HCT116 (cell line): ENCODE measurements around the gene GMDS. TPM values are rescaled to one million over a fixed set of nuclear protein-coding genes. Genes with fewer than 3 reads are reported as not detected.

Experiments used
- ATAC-seq: fragments of 200-7000 bp; cut with Tn5 transposase; 2 replicates; pipeline ENCODE4 v1.9.1; 2020; ENCODE audit warnings: mild to moderate bottlenecking, moderate library complexity
- BruUV-seq: library from RNA; stranded (reverse); fragments of 400-500 nt; replicated peaks from 2 replicates; lab custom pipeline; 2021; lab: Mats Ljungman, UMichigan
- CTCF ChIA-PET: fragments of 300-600 bp; sonication (Branson Sonifier 250); formaldehyde crosslinking; loops from one replicate; lab custom pipeline; 2021; ENCODE audit warnings: antibody characterized with exemption; lab: Charles Lee
- POLR2A ChIA-PET: fragments of 300-600, 350-600 bp; sonication (Branson Sonifier 250); formaldehyde crosslinking; loops from one replicate; lab custom pipeline; 2021; ENCODE audit warnings: antibody characterized with exemption; lab: Charles Lee
- RAD21 ChIA-PET, 2 experiments: fragments of 300-600 bp; sonication (Branson Sonifier 250); formaldehyde crosslinking; loops; one replicate each; lab custom pipeline; 2023; ENCODE audit warnings: low total read pairs in 2 of 2; ENCODE audit not compliant: uncharacterized antibody in 2 of 2, unreplicated experiment in 2 of 2, low non-redundant PET in 1 of 2; lab: Charles Lee
- DNase-seq: peaks from one replicate; pipeline ENCODE4 v3.0.0-alpha.2; 2010; ENCODE audit warnings: low read depth, low spot score
- H2AFZ ChIP-seq: fragments of 200-600 bp; shearing (Covaris generic), sonication (generic); 2 replicates; pipeline ENCODE4 v1.6.1; 2017; ENCODE audit warnings: low read depth, mixed run types, mixed read lengths, antibody characterized with exemption, low read length; ENCODE audit not compliant: poor library complexity, severe bottlenecking
- H3K27ac ChIP-seq: 2 replicates; pipeline ENCODE4 v1.5.1; 2012; ENCODE audit warnings: low read depth, low read length
- H3K27me3 ChIP-seq: fragments of 200-600 bp; sonication (generic); 2 replicates; pipeline ENCODE4 v1.6.1; 2016; ENCODE audit warnings: mixed run types, low read length, mixed read lengths; ENCODE audit not compliant: insufficient read depth
- H3K36me3 ChIP-seq, 2 experiments: fragments of 200-500 bp in 1 of 2; fragments of 200-600 bp in 1 of 2; sonication (Bioruptor generic) in 1 of 2; sonication (generic) in 1 of 2; 2 replicates each; pipeline versions ENCODE4 v1.5.1 to v1.6.1; 2014 to 2016; ENCODE audit warnings: low read length in 2 of 2, inconsistent platforms in 1 of 2, mixed read lengths in 1 of 2, mixed run types in 1 of 2; ENCODE audit not compliant: insufficient read depth in 2 of 2, control insufficient read depth in 1 of 2
- H3K4me1 ChIP-seq, 2 experiments: fragments of 200-600 bp in 1 of 2; sonication (generic) in 1 of 2; 2 replicates each; pipeline versions ENCODE4 v1.5.1 to v1.6.1; 2012 to 2017; ENCODE audit warnings: low read length in 2 of 2, inconsistent platforms in 1 of 2, mild to moderate bottlenecking in 1 of 2, mixed read lengths in 1 of 2, mixed run types in 1 of 2, moderate library complexity in 1 of 2; ENCODE audit not compliant: insufficient read depth in 2 of 2, control insufficient read depth in 1 of 2
- H3K4me2 ChIP-seq: fragments of 200-600 bp; sonication (generic); 2 replicates; pipeline ENCODE4 v1.6.1; 2017; ENCODE audit warnings: mixed run types, low read length, mixed read lengths
- H3K4me3 ChIP-seq, 2 experiments: fragments of 200-600 bp in 1 of 2; sonication (generic) in 1 of 2; replicated peaks in 1 of 2; 2 replicates each; pipeline ENCODE4 v1.5.1; 2011 to 2016; ENCODE audit warnings: low read length in 2 of 2, control low read depth in 1 of 2, low read depth in 1 of 2, mild to moderate bottlenecking in 1 of 2, mixed read lengths in 1 of 2, mixed run types in 1 of 2
- H3K79me2 ChIP-seq: fragments of 200-600 bp; sonication (generic); 2 replicates; pipeline ENCODE4 v1.6.1; 2017; ENCODE audit warnings: mild to moderate bottlenecking, mixed run types, low read length, moderate library complexity, mixed read lengths; ENCODE audit not compliant: insufficient read depth
- H3K9ac ChIP-seq: fragments of 200-600 bp; sonication (generic); 2 replicates; pipeline ENCODE4 v1.6.1; 2016; ENCODE audit warnings: low read length, mixed read lengths
- H3K9me2 ChIP-seq: fragments of 200-600 bp; sonication (generic), shearing (Covaris generic); 2 replicates; pipeline ENCODE4 v1.6.1; 2017; ENCODE audit warnings: mixed run types, mild to moderate bottlenecking, moderate library complexity; ENCODE audit not compliant: insufficient read depth
- H3K9me3 ChIP-seq, 2 experiments: fragments of 200-500 bp in 1 of 2; fragments of 200-600 bp in 1 of 2; sonication (Bioruptor generic) in 1 of 2; sonication (generic) in 1 of 2; 2 replicates each; pipeline ENCODE4 v1.6.1; 2014 to 2017; ENCODE audit warnings: low read length in 2 of 2, mixed read lengths in 2 of 2, inconsistent platforms in 1 of 2, low read depth in 1 of 2, mild to moderate bottlenecking in 1 of 2, mixed run types in 1 of 2, moderate library complexity in 1 of 2; ENCODE audit not compliant: control insufficient read depth in 1 of 2, insufficient read depth in 1 of 2
- H4K20me1 ChIP-seq: fragments of 200-600 bp; sonication (generic), shearing (Covaris generic); 2 replicates; pipeline ENCODE4 v1.6.1; 2017; ENCODE audit warnings: mixed run types, mild to moderate bottlenecking, moderate library complexity; ENCODE audit not compliant: insufficient read depth
- CEBPB ChIP-seq: IDR thresholded peaks from 2 replicates; pipeline ENCODE4 v1.6.1; 2012; ENCODE audit warnings: low read depth
- ELF1 ChIP-seq: IDR thresholded peaks from 2 replicates; pipeline ENCODE4 v1.6.1; 2012; ENCODE audit warnings: low read depth, borderline replicate concordance
- EZH2 ChIP-seq: fragments of 200-600 bp; sonication (generic); IDR thresholded peaks from 2 replicates; pipeline ENCODE4 v1.6.1; 2017; ENCODE audit warnings: antibody characterized with exemption, mixed run types
- EZH2phosphoT487 ChIP-seq: fragments of 200-600 bp; IDR thresholded peaks from 2 replicates; pipeline ENCODE4 v1.6.1; 2018; ENCODE audit warnings: antibody characterized with exemption, borderline replicate concordance
- FOSL1 ChIP-seq: IDR thresholded peaks from 2 replicates; pipeline ENCODE4 v1.6.1; 2012; ENCODE audit warnings: low read depth
- JUND ChIP-seq: IDR thresholded peaks from 2 replicates; pipeline ENCODE4 v1.6.1; 2012
- POLR2AphosphoS5 ChIP-seq: IDR thresholded peaks from 2 replicates; pipeline ENCODE4 v1.6.1; 2011; ENCODE audit warnings: mild to moderate bottlenecking, low read depth, low read length, moderate library complexity
- RAD21 ChIP-seq: IDR thresholded peaks from 2 replicates; pipeline ENCODE4 v1.6.1; 2012; ENCODE audit warnings: low read depth, mild to moderate bottlenecking
- SP1 ChIP-seq: IDR thresholded peaks from 2 replicates; pipeline ENCODE4 v1.6.1; 2012; ENCODE audit warnings: low read depth
- ZFX ChIP-seq: fragments of 450-650 bp; IDR thresholded peaks from 2 replicates; pipeline ENCODE4 v1.6.1; 2017
- ZNF274 ChIP-seq: fragments of 200-500 bp; sonication (Bioruptor generic); IDR thresholded peaks from 2 replicates; pipeline ENCODE4 v1.6.1; 2014; ENCODE audit warnings: mild to moderate bottlenecking, low read depth, low read length, inconsistent platforms
- intact Hi-C: fragments of 100-400 bp; cut with micrococcal nuclease; formaldehyde crosslinking; loops from 2 replicates; pipeline ENCODE4 v1.10.0; 2022
- total RNA-seq: library from RNA; stranded (reverse); gene quantifications from one replicate; pipeline ENCODE4 v1.2.1, GENCODE V29; 2021; ENCODE audit not compliant: unreplicated experiment
- TF ChIP-seq, protein P1 (sequence below): IDR thresholded peaks from 2 replicates; pipeline ENCODE4 v1.6.1; 2012
- TF ChIP-seq, protein P2 (sequence below): IDR thresholded peaks from 2 replicates; pipeline ENCODE4 v1.6.1; 2011; ENCODE audit warnings: mild to moderate bottlenecking, low read length, moderate library complexity; ENCODE audit not compliant: insufficient replicate concordance; ENCODE audit errors: extremely low read depth
- TF ChIP-seq, protein P3 (sequence below): IDR thresholded peaks from 2 replicates; pipeline ENCODE4 v1.6.1; 2012; ENCODE audit warnings: low read depth

The GMDS gene
- total RNA-seq, 1 experiment from 2014 or later, result 34.4 TPM

DNA sequence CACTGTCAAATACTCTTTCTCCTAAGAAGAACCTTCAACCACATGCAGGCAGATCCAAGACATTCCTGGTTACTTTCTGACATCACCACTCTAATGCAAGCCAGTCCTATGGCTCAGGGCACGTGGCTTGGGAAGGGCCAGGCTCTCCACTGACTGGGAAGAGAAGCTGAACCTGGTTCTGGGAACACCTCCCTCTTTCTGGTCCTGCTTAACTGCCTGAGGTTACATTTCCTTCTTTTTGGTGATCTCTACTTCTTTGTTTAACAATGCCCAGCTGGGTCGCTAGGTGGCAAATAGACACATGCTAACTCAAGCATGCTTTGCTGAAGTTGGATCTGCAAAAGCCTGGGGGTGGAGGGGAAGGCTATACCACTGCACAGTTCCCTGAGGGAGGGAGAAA is 249.8 kb downstream of the GMDS start:
- Histone ChIP-seq H3K4me1 (no peaks in the 10 kb centered on the region), H3K27me3 (no peaks in the 10 kb centered on the region), H3K36me3 (no peaks in the 10 kb centered on the region), H3K9ac (no peak overlapping the region), H3K4me3 (no peak overlapping the region), H3K27ac (no peak overlapping the region), H3K9me2 (no peaks in the 10 kb centered on the region), H3K4me2 (no peak overlapping the region), H3K9me3 (no peaks in the 10 kb centered on the region), H2AFZ (no peak overlapping the region), H3K79me2 (no peaks in the 10 kb centered on the region), H4K20me1 (no peaks in the 10 kb centered on the region)
- no TSS peak for BruUV-seq
- RAD21 ChIA-PET, result no interaction called here
- peak; percentile 59 for ATAC-seq
- POLR2A ChIA-PET, result no interaction called here
- intact Hi-C loops, result no loop called here
- no peak for TF ChIP-seq EZH2phosphoT487
- no peak for TF ChIP-seq JUND
- no peak for TF ChIP-seq ZNF274
- TF ChIP-seq, protein P1, sequence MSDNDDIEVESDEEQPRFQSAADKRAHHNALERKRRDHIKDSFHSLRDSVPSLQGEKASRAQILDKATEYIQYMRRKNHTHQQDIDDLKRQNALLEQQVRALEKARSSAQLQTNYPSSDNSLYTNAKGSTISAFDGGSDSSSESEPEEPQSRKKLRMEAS, result no peak
- peak; percentile 30; the same call in 1 of the 2 replicates for TF ChIP-seq RAD21
- peak; percentile 0 for DNase-seq
- CTCF ChIA-PET, result no interaction called here

DNA sequence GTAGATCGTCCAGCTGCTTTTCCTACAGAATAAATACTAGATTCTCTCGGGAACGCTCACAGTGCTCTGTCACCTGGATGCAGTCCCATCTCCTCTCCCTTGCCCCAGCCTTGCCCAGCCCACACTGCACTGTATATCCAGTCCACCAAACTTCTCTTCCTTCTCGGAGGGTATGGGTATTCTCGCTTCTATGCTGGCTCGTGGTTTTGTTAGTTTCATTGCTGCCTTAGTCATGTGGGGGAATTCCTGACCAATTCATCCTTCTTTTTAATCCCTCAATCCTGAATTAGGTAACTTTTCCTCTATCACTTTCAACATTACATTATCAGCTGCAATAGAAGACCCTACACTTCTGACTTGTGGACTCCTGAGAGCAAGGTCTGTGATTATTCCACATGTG is 252.4 kb downstream of the GMDS start:
- Histone ChIP-seq H4K20me1 (no peaks in the 10 kb centered on the region), H3K27ac (no peak overlapping the region), H3K4me1 (no peaks in the 10 kb centered on the region), H3K9me2 (no peaks in the 10 kb centered on the region), H3K79me2 (no peaks in the 10 kb centered on the region), H3K4me3 (no peak overlapping the region), H3K9me3 (no peaks in the 10 kb centered on the region), H3K9ac (no peak overlapping the region), H3K27me3 (no peaks in the 10 kb centered on the region), H2AFZ (no peak overlapping the region), H3K4me2 (no peak overlapping the region), H3K36me3 (no peaks in the 10 kb centered on the region)
- TF ChIP-seq SP1 (no peak), POLR2AphosphoS5 (no peak), CEBPB (no peak), FOSL1 (no peak), ZFX (no peak), EZH2phosphoT487 (no peak), ELF1 (no peak), EZH2 (no peak)
- TF ChIP-seq, protein P2, sequence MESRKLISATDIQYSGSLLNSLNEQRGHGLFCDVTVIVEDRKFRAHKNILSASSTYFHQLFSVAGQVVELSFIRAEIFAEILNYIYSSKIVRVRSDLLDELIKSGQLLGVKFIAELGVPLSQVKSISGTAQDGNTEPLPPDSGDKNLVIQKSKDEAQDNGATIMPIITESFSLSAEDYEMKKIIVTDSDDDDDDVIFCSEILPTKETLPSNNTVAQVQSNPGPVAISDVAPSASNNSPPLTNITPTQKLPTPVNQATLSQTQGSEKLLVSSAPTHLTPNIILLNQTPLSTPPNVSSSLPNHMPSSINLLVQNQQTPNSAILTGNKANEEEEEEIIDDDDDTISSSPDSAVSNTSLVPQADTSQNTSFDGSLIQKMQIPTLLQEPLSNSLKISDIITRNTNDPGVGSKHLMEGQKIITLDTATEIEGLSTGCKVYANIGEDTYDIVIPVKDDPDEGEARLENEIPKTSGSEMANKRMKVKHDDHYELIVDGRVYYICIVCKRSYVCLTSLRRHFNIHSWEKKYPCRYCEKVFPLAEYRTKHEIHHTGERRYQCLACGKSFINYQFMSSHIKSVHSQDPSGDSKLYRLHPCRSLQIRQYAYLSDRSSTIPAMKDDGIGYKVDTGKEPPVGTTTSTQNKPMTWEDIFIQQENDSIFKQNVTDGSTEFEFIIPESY, result no peak
- TF ChIP-seq, protein P3, sequence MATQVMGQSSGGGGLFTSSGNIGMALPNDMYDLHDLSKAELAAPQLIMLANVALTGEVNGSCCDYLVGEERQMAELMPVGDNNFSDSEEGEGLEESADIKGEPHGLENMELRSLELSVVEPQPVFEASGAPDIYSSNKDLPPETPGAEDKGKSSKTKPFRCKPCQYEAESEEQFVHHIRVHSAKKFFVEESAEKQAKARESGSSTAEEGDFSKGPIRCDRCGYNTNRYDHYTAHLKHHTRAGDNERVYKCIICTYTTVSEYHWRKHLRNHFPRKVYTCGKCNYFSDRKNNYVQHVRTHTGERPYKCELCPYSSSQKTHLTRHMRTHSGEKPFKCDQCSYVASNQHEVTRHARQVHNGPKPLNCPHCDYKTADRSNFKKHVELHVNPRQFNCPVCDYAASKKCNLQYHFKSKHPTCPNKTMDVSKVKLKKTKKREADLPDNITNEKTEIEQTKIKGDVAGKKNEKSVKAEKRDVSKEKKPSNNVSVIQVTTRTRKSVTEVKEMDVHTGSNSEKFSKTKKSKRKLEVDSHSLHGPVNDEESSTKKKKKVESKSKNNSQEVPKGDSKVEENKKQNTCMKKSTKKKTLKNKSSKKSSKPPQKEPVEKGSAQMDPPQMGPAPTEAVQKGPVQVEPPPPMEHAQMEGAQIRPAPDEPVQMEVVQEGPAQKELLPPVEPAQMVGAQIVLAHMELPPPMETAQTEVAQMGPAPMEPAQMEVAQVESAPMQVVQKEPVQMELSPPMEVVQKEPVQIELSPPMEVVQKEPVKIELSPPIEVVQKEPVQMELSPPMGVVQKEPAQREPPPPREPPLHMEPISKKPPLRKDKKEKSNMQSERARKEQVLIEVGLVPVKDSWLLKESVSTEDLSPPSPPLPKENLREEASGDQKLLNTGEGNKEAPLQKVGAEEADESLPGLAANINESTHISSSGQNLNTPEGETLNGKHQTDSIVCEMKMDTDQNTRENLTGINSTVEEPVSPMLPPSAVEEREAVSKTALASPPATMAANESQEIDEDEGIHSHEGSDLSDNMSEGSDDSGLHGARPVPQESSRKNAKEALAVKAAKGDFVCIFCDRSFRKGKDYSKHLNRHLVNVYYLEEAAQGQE, result no peak
- TF ChIP-seq, protein P1, result no peak
- ChIA-PET CTCF (no interaction called here), POLR2A (no interaction called here), RAD21 (no interaction called here)
- DNase-seq (no peak), ATAC-seq (no peak)
- BruUV-seq, result no TSS peak
- intact Hi-C loops, result no loop called here
